HepG2 (cell line): Measurements from ENCODE around the gene TRMT1. TPM values are rescaled to one million over a fixed set of nuclear protein-coding genes. Genes with fewer than 3 reads are reported as not detected.
A peak's percentile ranks its signal among the peaks of the same experiment; 100 is the strongest.

Experiments
- ELF1 ChIP-seq: sonication (generic); formaldehyde crosslinking; IDR thresholded peaks from 2 replicates; pipeline ENCODE4 v1.4.0; 2020; ENCODE audit warnings: missing genetic modification reagents
- FOXM1 ChIP-seq: sonication (generic); formaldehyde crosslinking; IDR thresholded peaks from 2 replicates; pipeline ENCODE4 v1.5.0; 2020; ENCODE audit warnings: missing genetic modification reagents
- KDM6A ChIP-seq: IDR thresholded peaks from 2 replicates; pipeline ENCODE4 v1.6.1; 2016; ENCODE audit warnings: low read depth
- MIER3 ChIP-seq: IDR thresholded peaks from 2 replicates; pipeline ENCODE4 v1.6.1; 2016; ENCODE audit warnings: missing compliant biosample characterization, borderline replicate concordance
- PATZ1 ChIP-seq: sonication (generic); formaldehyde crosslinking; IDR thresholded peaks from 2 replicates; pipeline ENCODE4 v1.4.0; 2020; ENCODE audit warnings: missing genetic modification reagents
- PAXIP1 ChIP-seq: sonication (generic); formaldehyde crosslinking; conservative IDR thresholded peaks from 2 replicates; pipeline ENCODE4 v1.4.0; 2020; ENCODE audit warnings: mild to moderate bottlenecking, missing genetic modification reagents, moderate library complexity
- REST ChIP-seq, 2 experiments: IDR thresholded peaks; 2 replicates each; pipeline ENCODE4 v1.6.1; 2011 to 2012; ENCODE audit warnings: low read length in 2 of 2, borderline replicate concordance in 1 of 2, low read depth in 1 of 2, mild to moderate bottlenecking in 1 of 2, moderate library complexity in 1 of 2
- TEAD3 ChIP-seq: optimal IDR thresholded peaks from 2 replicates; pipeline ENCODE3; 2016; ENCODE audit warnings: borderline replicate concordance
- THAP9 ChIP-seq: sonication (generic); formaldehyde crosslinking; IDR thresholded peaks from 2 replicates; pipeline ENCODE4; 2020; ENCODE audit warnings: missing genetic modification reagents, mild to moderate bottlenecking, borderline replicate concordance
- TP53 ChIP-seq: sonication (generic); formaldehyde crosslinking; conservative IDR thresholded peaks from 2 replicates; pipeline ENCODE4 v1.4.0; 2020; ENCODE audit warnings: missing genetic modification reagents
- TRIM24 ChIP-seq: sonication (generic); formaldehyde crosslinking; IDR thresholded peaks from 2 replicates; pipeline ENCODE4 v1.8.0; 2022; ENCODE audit warnings: mild to moderate bottlenecking, missing genetic modification reagents
- ZGPAT ChIP-seq: IDR thresholded peaks from 2 replicates; pipeline ENCODE4 v1.6.1; 2016; ENCODE audit warnings: mild to moderate bottlenecking
- ZMYM4 ChIP-seq: sonication (generic); formaldehyde crosslinking; IDR thresholded peaks from 2 replicates; pipeline ENCODE4 v1.8.1; 2023; ENCODE audit warnings: mild to moderate bottlenecking, missing genetic modification reagents
- ZNF205 ChIP-seq: IDR thresholded peaks from 2 replicates; pipeline ENCODE4 v1.6.1; 2018; ENCODE audit warnings: missing biosample characterization, missing genetic modification reagents
- ZNF335 ChIP-seq: sonication (generic); formaldehyde crosslinking; IDR thresholded peaks from 2 replicates; pipeline ENCODE4 v1.4.0; 2020; ENCODE audit warnings: missing genetic modification reagents
- ZNF501 ChIP-seq: sonication (generic); formaldehyde crosslinking; IDR thresholded peaks from 2 replicates; pipeline ENCODE4 v1.5.1; 2020; ENCODE audit warnings: mild to moderate bottlenecking, moderate library complexity, missing genetic modification reagents
- ZNF775 ChIP-seq: sonication (generic); formaldehyde crosslinking; IDR thresholded peaks from 2 replicates; pipeline ENCODE4 v1.4.0; 2020; ENCODE audit warnings: missing genetic modification reagents, mild to moderate bottlenecking, moderate library complexity, borderline replicate concordance
- polyA plus RNA-seq, 8 experiments: library from polyadenylated mRNA; depleted of rRNA in 3 of 8; stranded (reverse) in 7 of 8; unstranded in 1 of 8; fragments of >200 nt; fragmentation: Illumina TruSeq in 4 of 8; extraction: Trizol in 4 of 8; gene quantifications; 2 replicates each; pipeline versions ENCODE4 v1.2.1 to v1.2.3, GENCODE V29; 2011 to 2016; ENCODE audit warnings: low read depth in 4 of 8, missing spikeins in 1 of 8, mixed read lengths in 1 of 8; ENCODE audit not compliant: insufficient read depth in 1 of 8
- total RNA-seq, 5 experiments: library from RNA; depleted of rRNA; stranded (reverse); fragments of >200 nt; fragmentation: Illumina TruSeq; extraction: Trizol; gene quantifications; 2 replicates each; pipeline ENCODE4 v1.2.3, GENCODE V29; 2016; ENCODE audit warnings: low read depth in 1 of 5

The TRMT1 gene
- total and polyA plus RNA-seq, 2 of the 13 experiments (the other 11 are each of a cell fraction or from before 2014, with no cell fraction given), result 35.5 to 44.1 TPM

GRCh38 chr19:13128583-13128982, 12.0 kb upstream of the TRMT1 start (continued):
- TF ChIP-seq ZGPAT (CRISPR knock-in tag) (peak; percentile 50; the same call in 1 of the 2 replicates), TP53 (no peak), ZNF501 (CRISPR knock-in tag) (peak; percentile 62), PATZ1 (CRISPR knock-in tag) (peak; percentile 51; the same call in 1 of the 2 replicates), ELF1 (CRISPR knock-in tag) (no peak), ZMYM4 (CRISPR knock-in tag) (peak; percentile 51; the same call in 1 of the 2 replicates), KDM6A (peak; percentile 52; the same call in 1 of the 2 replicates), ZNF205 (CRISPR knock-in tag) (0 out of 2 replicates have a peak, but pooled peaks have one; percentile 16), PAXIP1 (CRISPR knock-in tag) (peak; percentile 88), FOXM1 (CRISPR knock-in tag) (no peak), MIER3 (CRISPR knock-in tag) (peak; percentile 52; the same call in 1 of the 2 replicates), TRIM24 (no peak), TEAD3 (peak; percentile 57), ZNF775 (CRISPR knock-in tag) (no peak), REST (IDR thresholded peaks at IDR 0.05; ENCODE audit: borderline replicate concordance in 1 of 2, low read depth in 1 of 2, low read length in 2 of 2) (no peak), THAP9 (peak; percentile 64; the same call in 1 of the 2 replicates), ZNF335 (no peak)
